SK-N-SH (cell line): Measurements from ENCODE around the gene ITPRID1. TPM values are rescaled to one million over a fixed set of nuclear protein-coding genes. Genes with fewer than 3 reads are reported as not detected.

ENCODE experiments used
- CTCF ChIA-PET: fragments of 300-600, 350-600 bp; formaldehyde crosslinking; extraction: SDS; loops from one replicate; lab custom pipeline; 2021; lab: Yijun Ruan, JAX
- POLR2A ChIA-PET: fragments of 350-600 bp; sonication (Branson Sonifier 250); formaldehyde crosslinking; extraction: SDS; loops from one replicate; lab custom pipeline; 2020; ENCODE audit warnings: antibody characterized with exemption, inconsistent platforms; lab: Yijun Ruan, JAX
- DNase-seq: peaks from one replicate; pipeline ENCODE4 v3.0.0; 2012
- H2AFZ ChIP-seq: fragments of 200-600 bp; sonication (generic); 2 replicates; pipeline ENCODE4 v1.8.1; 2016; ENCODE audit warnings: antibody characterized with exemption, mild to moderate bottlenecking, low read depth
- H3F3A ChIP-seq: fragments of 200-600 bp; sonication (generic); replicated peaks from 2 replicates; pipeline ENCODE3; 2016; ENCODE audit warnings: antibody characterized with exemption, mild to moderate bottlenecking; ENCODE audit not compliant: insufficient read depth
- H3K27ac ChIP-seq, 2 experiments: fragments of 200-500 bp in 1 of 2; fragments of 200-600 bp in 1 of 2; sonication (Bioruptor generic) in 1 of 2; sonication (generic), shearing (Covaris generic) in 1 of 2; 2 replicates each; pipeline versions ENCODE4 v1.5.1 to v1.6.1; 2014 to 2016; ENCODE audit warnings: low read depth in 2 of 2, inconsistent platforms in 1 of 2, low read length in 1 of 2, mild to moderate bottlenecking in 1 of 2, mixed read lengths in 1 of 2
- H3K27me3 ChIP-seq: fragments of 200-600 bp; sonication (generic), shearing (Covaris generic); 2 replicates; pipeline ENCODE4 v1.6.1; 2016; ENCODE audit warnings: mixed run types; ENCODE audit not compliant: insufficient read depth
- H3K36me3 ChIP-seq, 2 experiments: fragments of 200-500 bp in 1 of 2; fragments of 200-600 bp in 1 of 2; sonication (Bioruptor generic) in 1 of 2; sonication (generic) in 1 of 2; replicated peaks in 1 of 2; 2 replicates each; pipeline versions ENCODE3 to v1.5.1; 2014 to 2016; ENCODE audit warnings: low read length in 1 of 2, mild to moderate bottlenecking in 1 of 2; ENCODE audit not compliant: insufficient read depth in 2 of 2, control insufficient read depth in 1 of 2
- H3K4me1 ChIP-seq, 2 experiments: fragments of 200-500 bp in 1 of 2; fragments of 200-600 bp in 1 of 2; sonication (Bioruptor generic) in 1 of 2; sonication (generic), shearing (Covaris generic) in 1 of 2; 2 replicates each; pipeline versions ENCODE4 v1.5.1 to v1.6.1; 2014 to 2016; ENCODE audit warnings: low read depth in 1 of 2, low read length in 1 of 2, mixed run types in 1 of 2; ENCODE audit not compliant: insufficient read depth in 2 of 2, control insufficient read depth in 1 of 2
- H3K4me2 ChIP-seq: fragments of 200-600 bp; sonication (generic), shearing (Covaris generic); 2 replicates; pipeline ENCODE4 v1.6.1; 2017; ENCODE audit warnings: mixed run types
- H3K4me3 ChIP-seq, 2 experiments: fragments of 200-500 bp in 1 of 2; fragments of 200-600 bp in 1 of 2; sonication (Bioruptor generic) in 1 of 2; sonication (generic), shearing (Covaris generic) in 1 of 2; 2 replicates each; pipeline versions ENCODE4 v1.5.1 to v1.8.1; 2014 to 2016; ENCODE audit warnings: low read depth in 2 of 2, inconsistent platforms in 1 of 2, low read length in 1 of 2, mild to moderate bottlenecking in 1 of 2, mixed read lengths in 1 of 2, moderate library complexity in 1 of 2
- H3K79me2 ChIP-seq: fragments of 200-600 bp; sonication (generic); 2 replicates; pipeline ENCODE4 v1.8.1; 2017; ENCODE audit warnings: mild to moderate bottlenecking; ENCODE audit not compliant: insufficient read depth
- H3K9ac ChIP-seq: fragments of 200-600 bp; sonication (generic); 2 replicates; pipeline ENCODE4 v1.6.1; 2017; ENCODE audit warnings: mixed run types
- H3K9me2 ChIP-seq: fragments of 200-600 bp; sonication (generic); 2 replicates; pipeline ENCODE4 v1.6.1; 2017; ENCODE audit warnings: mixed run types
- H3K9me3 ChIP-seq: fragments of 200-600 bp; sonication (generic); 2 replicates; pipeline ENCODE4 v1.6.1; 2017; ENCODE audit warnings: mixed run types, mild to moderate bottlenecking, moderate library complexity
- H4K20me1 ChIP-seq: fragments of 200-600 bp; sonication (generic); 2 replicates; pipeline ENCODE4 v1.6.1; 2017; ENCODE audit warnings: mild to moderate bottlenecking, mixed run types; ENCODE audit not compliant: insufficient read depth
- CHD2 ChIP-seq: fragments of 150-350 bp; IDR thresholded peaks from 2 replicates; pipeline ENCODE4 v1.6.1; 2018; ENCODE audit warnings: low read length; ENCODE audit not compliant: partially characterized antibody
- CTCF ChIP-seq: fragments of 200-600 bp; sonication (generic); IDR thresholded peaks from 2 replicates; pipeline ENCODE4 v1.6.1; 2017; ENCODE audit warnings: antibody characterized with exemption, mild to moderate bottlenecking, moderate library complexity
- EP300 ChIP-seq, 2 experiments: IDR thresholded peaks; 2 replicates each; pipeline versions ENCODE4 v1.4.0 to v1.6.1; 2012; ENCODE audit warnings: borderline replicate concordance in 1 of 2, low read depth in 1 of 2, low read length in 1 of 2
- EZH2phosphoT487 ChIP-seq: fragments of 200-600 bp; sonication (generic); IDR thresholded peaks from 2 replicates; pipeline ENCODE4 v1.6.1; 2017; ENCODE audit warnings: low read depth, mixed run types, mild to moderate bottlenecking, antibody characterized with exemption, moderate library complexity, borderline replicate concordance
- GATA2 ChIP-seq: sonication (generic); formaldehyde crosslinking; IDR thresholded peaks from 2 replicates; pipeline ENCODE4 v1.5.0; 2020; ENCODE audit warnings: mild to moderate bottlenecking, missing genetic modification reagents
- JUND ChIP-seq: IDR thresholded peaks from 2 replicates; pipeline ENCODE4 v1.4.0; 2012
- NFIC ChIP-seq: IDR thresholded peaks from 2 replicates; pipeline ENCODE4 v1.4.0; 2012; ENCODE audit warnings: borderline replicate concordance
- POLR2AphosphoS5 ChIP-seq: IDR thresholded peaks from 2 replicates; pipeline ENCODE4 v1.6.1; 2012; ENCODE audit warnings: low read depth, low read length
- YY1 ChIP-seq: IDR thresholded peaks from 2 replicates; pipeline ENCODE4 v1.4.0; 2012; ENCODE audit warnings: low read depth, mild to moderate bottlenecking
- WGBS: methylation state at CpG from one replicate; pipeline ENCODE4 v1.1.6; 2017; ENCODE audit warnings: low lambda C conversion rate; 5-methylcytosine and 5-hydroxymethylcytosine counted together
- polyA plus RNA-seq, 3 experiments: library from polyadenylated mRNA; depleted of rRNA; stranded (reverse); fragments of >200 nt; gene quantifications; 2 replicates each; pipeline ENCODE4 v1.2.3, GENCODE V29; 2012
- TF ChIP-seq, protein P1 (sequence below): IDR thresholded peaks from 2 replicates; pipeline ENCODE4; 2012
- TF ChIP-seq, protein P2 (sequence below): IDR thresholded peaks from 2 replicates; pipeline ENCODE4 v1.4.0; 2012; ENCODE audit warnings: low read depth
- TF ChIP-seq, protein P3 (sequence below): IDR thresholded peaks from 2 replicates; pipeline ENCODE4 v1.4.0; 2012; ENCODE audit warnings: low read depth, borderline replicate concordance

The ITPRID1 gene
- polyA plus RNA-seq, 1 of the 3 experiments (the other 2 are of a cell fraction) = not detected

GRCh38 chr7:31665546-31665945 is 151.7 kb downstream of the ITPRID1 start:
- TF ChIP-seq, protein P1, sequence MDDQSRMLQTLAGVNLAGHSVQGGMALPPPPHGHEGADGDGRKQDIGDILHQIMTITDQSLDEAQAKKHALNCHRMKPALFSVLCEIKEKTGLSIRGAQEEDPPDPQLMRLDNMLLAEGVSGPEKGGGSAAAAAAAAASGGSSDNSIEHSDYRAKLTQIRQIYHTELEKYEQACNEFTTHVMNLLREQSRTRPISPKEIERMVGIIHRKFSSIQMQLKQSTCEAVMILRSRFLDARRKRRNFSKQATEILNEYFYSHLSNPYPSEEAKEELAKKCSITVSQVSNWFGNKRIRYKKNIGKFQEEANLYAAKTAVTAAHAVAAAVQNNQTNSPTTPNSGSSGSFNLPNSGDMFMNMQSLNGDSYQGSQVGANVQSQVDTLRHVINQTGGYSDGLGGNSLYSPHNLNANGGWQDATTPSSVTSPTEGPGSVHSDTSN = no peak
- TF ChIP-seq, protein P2, sequence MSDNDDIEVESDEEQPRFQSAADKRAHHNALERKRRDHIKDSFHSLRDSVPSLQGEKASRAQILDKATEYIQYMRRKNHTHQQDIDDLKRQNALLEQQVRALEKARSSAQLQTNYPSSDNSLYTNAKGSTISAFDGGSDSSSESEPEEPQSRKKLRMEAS = no peak
- TF ChIP-seq NFIC (no peak), EP300 (IDR thresholded peaks at IDR 0.05; ENCODE audit: borderline replicate concordance in 1 of 2, low read depth in 1 of 2, low read length in 1 of 2) (no peak), EZH2phosphoT487 (no peak), YY1 (no peak), JUND (no peak), POLR2AphosphoS5 (no peak), CTCF (no peak), CHD2 (no peak), GATA2 (CRISPR knock-in tag) (no peak)
- TF ChIP-seq, protein P3, sequence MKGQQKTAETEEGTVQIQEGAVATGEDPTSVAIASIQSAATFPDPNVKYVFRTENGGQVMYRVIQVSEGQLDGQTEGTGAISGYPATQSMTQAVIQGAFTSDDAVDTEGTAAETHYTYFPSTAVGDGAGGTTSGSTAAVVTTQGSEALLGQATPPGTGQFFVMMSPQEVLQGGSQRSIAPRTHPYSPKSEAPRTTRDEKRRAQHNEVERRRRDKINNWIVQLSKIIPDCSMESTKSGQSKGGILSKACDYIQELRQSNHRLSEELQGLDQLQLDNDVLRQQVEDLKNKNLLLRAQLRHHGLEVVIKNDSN = no peak
- H3K27ac ChIP-seq = no peak overlapping the region
- WGBS = 0% methylated on average over 1 of the region's 1 CpG

DNA sequence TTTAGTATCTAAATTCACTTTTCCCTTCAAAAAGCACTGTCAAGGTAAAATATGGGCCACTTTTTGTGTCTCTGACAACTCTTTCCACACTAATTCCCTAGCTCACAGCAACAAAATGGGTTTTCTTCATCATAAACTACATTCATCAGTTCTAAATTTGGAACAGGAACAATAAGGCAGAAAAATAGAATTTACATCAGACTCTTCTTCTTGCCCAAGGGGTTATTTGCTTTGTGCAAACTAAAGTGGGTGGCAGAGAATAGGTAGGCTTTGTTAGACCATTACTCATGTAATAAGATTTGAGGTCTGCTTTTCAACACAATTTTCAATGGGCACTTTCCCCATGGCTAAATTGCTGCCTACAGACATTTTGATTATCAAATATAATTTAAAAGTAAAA is 155.6 kb downstream of the ITPRID1 start:
- Histone ChIP-seq H3K27me3 (peaks cover under 1% of the 10 kb centered on the region), H3K79me2 (no peaks in the 10 kb centered on the region), H3K4me2 (no peak overlapping the region), H2AFZ (no peak overlapping the region), H3K4me3 (no peak overlapping the region), H3K9me2 (no peaks in the 10 kb centered on the region), H3K36me3 (no peaks in the 10 kb centered on the region), H4K20me1 (no peaks in the 10 kb centered on the region), H3K4me1 (no peaks in the 10 kb centered on the region), H3K27ac (no peak overlapping the region), H3K9me3 (no peaks in the 10 kb centered on the region), H3K9ac (no peak overlapping the region), H3F3A (no peaks in the 10 kb centered on the region)
- POLR2A ChIA-PET = no interaction called here
- DNase-seq = no peak
- CTCF ChIA-PET = no interaction called here
- no peak for TF ChIP-seq JUND
- TF ChIP-seq, protein P2 = no peak

More at GRCh38 chr7:31665546-31665945, 151.7 kb downstream of the ITPRID1 start:
- DNase-seq = no peak
- no peaks in the 10 kb centered on the region for H3K9me3 ChIP-seq
- no peak overlapping the region for H3K9ac ChIP-seq
- CTCF ChIA-PET = interaction anchor here (1.1 kb wide), 1 partner anchor 500 kb away, joined by 3 read pairs; no protein-coding TSS in a partner anchor
- no peak overlapping the region for H2AFZ ChIP-seq
- H3K27me3 ChIP-seq = peaks cover 8% of the 10 kb centered on the region
- no peaks in the 10 kb centered on the region for H3K4me1 ChIP-seq
- no peaks in the 10 kb centered on the region for H3K9me2 ChIP-seq
- H3K36me3 ChIP-seq = no peaks in the 10 kb centered on the region
- POLR2A ChIA-PET = no interaction called here
- H4K20me1 ChIP-seq = no peaks in the 10 kb centered on the region
- no peak overlapping the region for H3K4me3 ChIP-seq
- H3K4me2 ChIP-seq = no peak overlapping the region
- no peaks in the 10 kb centered on the region for H3F3A ChIP-seq
- no peaks in the 10 kb centered on the region for H3K79me2 ChIP-seq
